Fibroblast of lung (primary cell): ENCODE measurements around the gene SLC6A11. TPM values are rescaled to one million over a fixed set of nuclear protein-coding genes. Genes with fewer than 3 reads are reported as not detected.

Experiments
- DNase-seq, 2 donors: peaks; one replicate each; pipeline versions ENCODE4 v3.0.0 to v3.0.0-alpha.2; 2010; ENCODE audit warnings: low read depth in 2 of 2
- H2AFZ ChIP-seq: 2 replicates; pipeline ENCODE4 v1.5.1; 2012; ENCODE audit warnings: low read length, control low read depth, inconsistent platforms
- H3K27ac ChIP-seq: 2 replicates; pipeline ENCODE4 v1.5.1; 2011; ENCODE audit warnings: low read length, control low read depth; ENCODE audit not compliant: insufficient read depth
- H3K27me3 ChIP-seq: 2 replicates; pipeline ENCODE4 v1.5.1; 2011; ENCODE audit warnings: mild to moderate bottlenecking, low read length; ENCODE audit not compliant: control insufficient read depth, insufficient read depth
- H3K36me3 ChIP-seq: 2 replicates; pipeline ENCODE4 v1.5.1; 2011; ENCODE audit warnings: low read length; ENCODE audit not compliant: control insufficient read depth, insufficient read depth
- H3K4me1 ChIP-seq: 2 replicates; pipeline ENCODE4 v1.5.1; 2011; ENCODE audit warnings: low read length; ENCODE audit not compliant: control insufficient read depth, insufficient read depth; ENCODE audit errors: extremely low read depth
- H3K4me2 ChIP-seq: 2 replicates; pipeline ENCODE4 v1.5.1; 2011; ENCODE audit warnings: low read length, control low read depth; ENCODE audit not compliant: insufficient read depth; ENCODE audit errors: extremely low read depth
- H3K4me3 ChIP-seq, 4 experiments: fragments of 200-600 bp in 1 of 4; sonication (generic) in 1 of 4; replicated peaks in 1 of 4; 2 replicates each; pipeline ENCODE4 v1.5.1; 2011 to 2016; ENCODE audit warnings: low read length in 4 of 4, low read depth in 3 of 4, mild to moderate bottlenecking in 3 of 4, control low read depth in 2 of 4, inconsistent platforms in 1 of 4, mixed read lengths in 1 of 4; ENCODE audit not compliant: insufficient read depth in 1 of 4; ENCODE audit errors: control extremely low read depth in 1 of 4
- H3K79me2 ChIP-seq: 2 replicates; pipeline ENCODE4 v1.5.1; 2012; ENCODE audit warnings: mild to moderate bottlenecking, low read length, inconsistent platforms; ENCODE audit not compliant: control insufficient read depth, insufficient read depth
- H3K9ac ChIP-seq: 2 replicates; pipeline ENCODE4 v1.5.1; 2011; ENCODE audit warnings: mild to moderate bottlenecking, low read length, control low read depth; ENCODE audit not compliant: insufficient read depth
- H3K9me3 ChIP-seq: 2 replicates; pipeline ENCODE4 v1.5.1; 2012; ENCODE audit warnings: low read depth, low read length; ENCODE audit not compliant: control insufficient read depth, insufficient read depth
- H4K20me1 ChIP-seq: 2 replicates; pipeline ENCODE4 v1.5.1; 2011; ENCODE audit warnings: low read length; ENCODE audit not compliant: control insufficient read depth, insufficient read depth; ENCODE audit errors: extremely low read depth
- EZH2 ChIP-seq: IDR thresholded peaks from 2 replicates; pipeline ENCODE4 v1.5.1; 2012; ENCODE audit warnings: low read length, control low read depth, mild to moderate bottlenecking; ENCODE audit errors: missing control alignments
- polyA plus RNA-seq, 2 donors: library from polyadenylated mRNA; depleted of rRNA in 1 of 2; stranded (reverse) in 1 of 2; unstranded in 1 of 2; fragments of >200 nt; gene quantifications; 2 replicates each; pipeline ENCODE4 v1.2.1, GENCODE V29; 2011 to 2012; ENCODE audit warnings: missing spikeins in 1 of 2
- total RNA-seq: library from RNA; depleted of rRNA; stranded (reverse); fragments of >200 nt; gene quantifications from 2 replicates; pipeline ENCODE4 v1.2.1, GENCODE V29; 2014
- TF ChIP-seq, protein P1 (sequence below), 2 donors: IDR thresholded peaks in 1 of 2; conservative IDR thresholded peaks in 1 of 2; 1 replicate in 1 of 2; 2 replicates in 1 of 2; pipeline ENCODE4 v1.5.1; 2011 to 2012; ENCODE audit warnings: low read length in 2 of 2, control low read depth in 1 of 2, inconsistent platforms in 1 of 2, low read depth in 1 of 2, mild to moderate bottlenecking in 1 of 2

Gene SLC6A11
- total and polyA plus RNA-seq, 2 donors (not counting 1 experiment from before 2014, with no cell fraction given), result 0.05 TPM; not detected in 1

- no peak overlapping the region for H2AFZ ChIP-seq
- H3K27ac ChIP-seq, result no peak overlapping the region
- DNase-seq, result no peak
- H3K79me2 ChIP-seq, result no peaks in the 10 kb centered on the region
- no peak overlapping the region for H3K4me3 ChIP-seq
- H3K36me3 ChIP-seq, result no peaks in the 10 kb centered on the region
- no peak overlapping the region for H3K9ac ChIP-seq
- no peaks in the 10 kb centered on the region for H3K27me3 ChIP-seq
- H3K4me2 ChIP-seq, result no peak overlapping the region
- H4K20me1 ChIP-seq, result no peaks in the 10 kb centered on the region
- no peaks in the 10 kb centered on the region for H3K9me3 ChIP-seq
- H3K4me1 ChIP-seq, result no peaks in the 10 kb centered on the region
- TF ChIP-seq EZH2, result no peak
- TF ChIP-seq, protein P1, sequence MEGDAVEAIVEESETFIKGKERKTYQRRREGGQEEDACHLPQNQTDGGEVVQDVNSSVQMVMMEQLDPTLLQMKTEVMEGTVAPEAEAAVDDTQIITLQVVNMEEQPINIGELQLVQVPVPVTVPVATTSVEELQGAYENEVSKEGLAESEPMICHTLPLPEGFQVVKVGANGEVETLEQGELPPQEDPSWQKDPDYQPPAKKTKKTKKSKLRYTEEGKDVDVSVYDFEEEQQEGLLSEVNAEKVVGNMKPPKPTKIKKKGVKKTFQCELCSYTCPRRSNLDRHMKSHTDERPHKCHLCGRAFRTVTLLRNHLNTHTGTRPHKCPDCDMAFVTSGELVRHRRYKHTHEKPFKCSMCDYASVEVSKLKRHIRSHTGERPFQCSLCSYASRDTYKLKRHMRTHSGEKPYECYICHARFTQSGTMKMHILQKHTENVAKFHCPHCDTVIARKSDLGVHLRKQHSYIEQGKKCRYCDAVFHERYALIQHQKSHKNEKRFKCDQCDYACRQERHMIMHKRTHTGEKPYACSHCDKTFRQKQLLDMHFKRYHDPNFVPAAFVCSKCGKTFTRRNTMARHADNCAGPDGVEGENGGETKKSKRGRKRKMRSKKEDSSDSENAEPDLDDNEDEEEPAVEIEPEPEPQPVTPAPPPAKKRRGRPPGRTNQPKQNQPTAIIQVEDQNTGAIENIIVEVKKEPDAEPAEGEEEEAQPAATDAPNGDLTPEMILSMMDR (conservative IDR thresholded peaks at IDR 0.05 in 1 of 2, IDR thresholded peaks at IDR 0.05 in 1 of 2; ENCODE audit: low read depth in 1 of 2, low read length in 2 of 2), result no peak
Observed at GRCh38 chr3:10833855-10834414, 17.9 kb downstream of the SLC6A11 start.

DNA sequence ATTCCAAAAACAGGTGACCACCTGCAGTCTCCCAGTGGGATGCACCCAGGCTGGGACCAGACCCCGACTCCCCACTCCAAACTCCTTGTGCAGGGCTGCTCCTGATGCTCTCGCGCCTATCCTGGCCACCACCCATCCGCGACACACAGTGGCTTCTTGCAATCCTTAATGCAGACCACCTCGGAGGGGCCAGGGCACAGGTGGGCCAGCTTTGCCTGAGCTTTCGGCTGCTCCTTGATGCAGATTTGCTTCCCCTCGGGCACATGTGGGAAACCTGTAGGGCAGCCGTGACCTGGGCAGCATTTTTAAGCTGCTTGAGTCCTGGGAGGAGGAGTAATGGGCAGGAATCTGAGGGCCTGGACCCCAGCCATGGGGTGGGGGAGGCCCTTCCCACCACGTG is 18.9 kb downstream of the SLC6A11 start:
- TF ChIP-seq, protein P1 (conservative IDR thresholded peaks at IDR 0.05 in 1 of 2, IDR thresholded peaks at IDR 0.05 in 1 of 2; ENCODE audit: low read depth in 1 of 2, low read length in 2 of 2), result no peak
- TF ChIP-seq EZH2, result no peak
- Histone ChIP-seq H3K79me2 (no peaks in the 10 kb centered on the region), H3K4me2 (no peak overlapping the region), H3K9ac (no peak overlapping the region), H3K4me1 (no peaks in the 10 kb centered on the region), H4K20me1 (no peaks in the 10 kb centered on the region), H2AFZ (no peak overlapping the region), H3K4me3 (no peak overlapping the region), H3K27ac (no peak overlapping the region), H3K9me3 (no peaks in the 10 kb centered on the region), H3K27me3 (no peaks in the 10 kb centered on the region), H3K36me3 (no peaks in the 10 kb centered on the region)
- no peak for DNase-seq

DNA sequence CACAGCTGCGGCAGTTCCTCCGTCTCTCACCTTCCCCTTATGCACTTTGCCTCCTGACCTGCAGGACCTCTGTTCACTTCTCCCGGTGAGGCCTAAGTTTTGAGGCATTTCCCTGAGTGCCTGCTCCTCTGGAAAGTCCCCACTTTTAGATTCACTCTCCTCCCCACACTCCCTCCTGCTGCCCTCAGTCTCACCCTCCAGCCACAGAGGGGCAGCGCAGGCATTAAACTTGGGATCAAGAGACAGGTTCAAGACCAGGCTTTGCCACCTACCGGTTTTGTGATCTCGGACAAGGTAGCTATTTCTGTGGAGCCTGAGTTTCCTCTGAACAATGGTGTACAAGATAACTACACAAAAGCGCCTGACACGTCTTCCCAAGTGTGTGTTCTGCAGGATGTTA is 19.4 kb downstream of the SLC6A11 start:
- H2AFZ ChIP-seq, result no peak overlapping the region
- TF ChIP-seq, protein P1 (conservative IDR thresholded peaks at IDR 0.05 in 1 of 2, IDR thresholded peaks at IDR 0.05 in 1 of 2; ENCODE audit: low read depth in 1 of 2, low read length in 2 of 2), result no peak
- TF ChIP-seq EZH2, result no peak
- no peak overlapping the region for H3K9ac ChIP-seq
- no peaks in the 10 kb centered on the region for H3K4me1 ChIP-seq
- H3K79me2 ChIP-seq, result no peaks in the 10 kb centered on the region
- no peaks in the 10 kb centered on the region for H3K36me3 ChIP-seq
- no peak overlapping the region for H3K4me2 ChIP-seq
- H3K27ac ChIP-seq, result no peak overlapping the region
- H3K4me3 ChIP-seq, result no peak overlapping the region
- DNase-seq, result no peak
- H3K27me3 ChIP-seq, result no peaks in the 10 kb centered on the region
- no peaks in the 10 kb centered on the region for H4K20me1 ChIP-seq
- H3K9me3 ChIP-seq, result no peaks in the 10 kb centered on the region
